ENCODE measurements around the gene COG6.

GRCh38 chr13:39748961-39749360, 93.5 kb downstream of the COG6 start:
- TF ChIP-seq CTCF (conservative IDR thresholded peaks at IDR 0.05; ENCODE audit: low read depth, low read length) (no peak), EZH2 (IDR thresholded peaks at IDR 0.05; ENCODE audit: low read length, unreplicated experiment) (no peak), EZH2phosphoT487 (IDR thresholded peaks at IDR 0.05; ENCODE audit: borderline replicate concordance, low read length) (no peak)
